ENCODE data around the gene SBF2. TPM values are rescaled to one million over a fixed set of nuclear protein-coding genes. Genes with fewer than 3 reads are reported as not detected.

SBF2 gene
- total RNA-seq, 2 donors from 2014 or later = 15.4 to 20.4 TPM

GRCh38 chr11:9840460-9841004 lies 453.5 kb downstream of the SBF2 start:
- Mint-ChIP-seq H3K9me3 (no peaks in the 10 kb centered on the region), H3K27ac (peak overlapping the region; percentile 66 to 81), H3K36me3 (peaks cover 14% of the 10 kb centered on the region), H3K4me1 (ENCODE audit: low read depth in 2 of 2) (peaks cover 24 to 33% of the 10 kb centered on the region in 2 donors), H3K4me3 (peak overlapping the region; percentile 74), H3K27me3 (no peaks in the 10 kb centered on the region)
- ATAC-seq (peak; percentile 54 to 60), DNase-seq (ENCODE audit: low spot score) (no peak)

DNA sequence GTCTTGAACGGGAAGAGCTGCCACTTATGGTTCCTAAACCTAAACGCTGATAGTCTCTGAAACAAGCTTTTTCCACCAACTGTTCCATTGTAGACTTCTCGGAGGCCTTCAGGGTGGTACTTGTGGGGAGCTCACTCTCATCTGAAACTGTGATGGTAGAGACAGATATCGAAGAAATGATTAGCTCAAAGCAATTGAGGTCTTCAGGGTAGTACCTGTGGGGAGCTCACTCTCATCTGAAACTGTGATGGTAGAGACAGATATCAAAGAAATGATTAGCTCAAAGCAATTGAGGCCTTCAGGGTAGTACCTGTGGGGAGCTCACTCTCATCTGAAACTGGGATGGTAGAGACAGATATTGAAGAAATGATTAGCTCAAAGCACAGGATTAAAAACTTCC lies 454.5 kb downstream of the SBF2 start:
- ATAC-seq (no peak), DNase-seq (ENCODE audit: low spot score) (no peak)
- Mint-ChIP-seq H3K9me3 (no peaks in the 10 kb centered on the region), H3K36me3 (peaks cover 14% of the 10 kb centered on the region), H3K27ac (peak overlapping the region; percentile 51 to 81), H3K27me3 (no peaks in the 10 kb centered on the region), H3K4me3 (peak overlapping the region; percentile 46), H3K4me1 (ENCODE audit: low read depth in 2 of 2) (peaks cover 24 to 33% of the 10 kb centered on the region in 2 donors)

- ATAC-seq (no peak), DNase-seq (ENCODE audit: low spot score) (no peak)
- H3K36me3 Mint-ChIP-seq = peaks cover 14% of the 10 kb centered on the region
- peak overlapping the region; percentile 46 for H3K4me3 Mint-ChIP-seq
- H3K27ac Mint-ChIP-seq = peak overlapping the region; percentile 51 to 81
- peaks cover 24 to 33% of the 10 kb centered on the region in 2 donors for H3K4me1 Mint-ChIP-seq (ENCODE audit: low read depth in 2 of 2)
- H3K9me3 Mint-ChIP-seq = no peaks in the 10 kb centered on the region
- H3K27me3 Mint-ChIP-seq = no peaks in the 10 kb centered on the region
Measured at GRCh38 chr11:9838961-9839360, 455.1 kb downstream of the SBF2 start.

- DNase-seq (ENCODE audit: low spot score) = no peak
- H3K4me3 Mint-ChIP-seq = no peak overlapping the region
- peaks cover 14% of the 10 kb centered on the region for H3K36me3 Mint-ChIP-seq
- no peak for ATAC-seq
- peaks cover 24 to 33% of the 10 kb centered on the region in 2 donors for H3K4me1 Mint-ChIP-seq (ENCODE audit: low read depth in 2 of 2)
- no peaks in the 10 kb centered on the region for H3K27me3 Mint-ChIP-seq
- H3K27ac Mint-ChIP-seq = no peak overlapping the region
- H3K9me3 Mint-ChIP-seq = no peaks in the 10 kb centered on the region
Measured at GRCh38 chr11:9838229-9838628, 455.8 kb downstream of the SBF2 start.

DNA sequence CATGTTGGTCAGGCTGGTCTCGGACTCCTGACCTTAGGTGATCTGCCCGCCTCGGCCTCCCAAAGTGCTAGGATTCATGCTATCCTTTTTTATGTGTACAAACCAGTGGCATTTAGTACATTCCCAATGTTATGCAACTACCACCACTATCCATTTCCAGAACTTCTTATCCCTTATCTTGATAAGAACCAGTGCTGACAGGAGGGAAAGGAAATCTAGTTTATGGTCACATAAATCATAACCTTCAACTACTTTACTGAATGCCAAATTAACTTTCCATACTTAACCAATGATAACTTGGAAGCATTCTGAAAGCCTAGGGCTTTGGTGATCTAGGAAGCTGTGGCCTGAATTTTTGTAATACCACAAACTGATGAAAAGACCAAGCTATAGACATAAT lies 459.7 kb downstream of the SBF2 start:
- DNase-seq (ENCODE audit: low spot score) = no peak
- no peaks in the 10 kb centered on the region for H3K9me3 Mint-ChIP-seq
- H3K4me3 Mint-ChIP-seq = no peak overlapping the region
- no peaks in the 10 kb centered on the region for H3K27me3 Mint-ChIP-seq
- H3K36me3 Mint-ChIP-seq = peaks cover 4% of the 10 kb centered on the region
- no peak for ATAC-seq
- peaks cover 6% of the 10 kb centered on the region in 2 donors for H3K4me1 Mint-ChIP-seq (ENCODE audit: low read depth in 2 of 2)
- no peak overlapping the region for H3K27ac Mint-ChIP-seq

- H3K27ac Mint-ChIP-seq = peak overlapping the region in 1 of 2 donors; percentile 37
- H3K4me1 Mint-ChIP-seq (ENCODE audit: low read depth in 2 of 2) = no peaks in the 10 kb centered on the region
- no peaks in the 10 kb centered on the region for H3K36me3 Mint-ChIP-seq
- H3K9me3 Mint-ChIP-seq = no peaks in the 10 kb centered on the region
- DNase-seq (ENCODE audit: low spot score) (no peak), ATAC-seq (no peak)
- H3K27me3 Mint-ChIP-seq = no peaks in the 10 kb centered on the region
- H3K4me3 Mint-ChIP-seq = no peak overlapping the region
Measured at GRCh38 chr11:9831122-9831521, 462.9 kb downstream of the SBF2 start.

GRCh38 chr11:9827708-9828107 lies 466.3 kb downstream of the SBF2 start:
- no peaks in the 10 kb centered on the region for H3K4me1 Mint-ChIP-seq (ENCODE audit: low read depth in 2 of 2)
- DNase-seq (ENCODE audit: low spot score) (no peak), ATAC-seq (no peak)
- H3K36me3 Mint-ChIP-seq = no peaks in the 10 kb centered on the region
- no peaks in the 10 kb centered on the region for H3K27me3 Mint-ChIP-seq
- no peak overlapping the region for H3K27ac Mint-ChIP-seq
- H3K4me3 Mint-ChIP-seq = no peak overlapping the region
- no peaks in the 10 kb centered on the region for H3K9me3 Mint-ChIP-seq

DNA sequence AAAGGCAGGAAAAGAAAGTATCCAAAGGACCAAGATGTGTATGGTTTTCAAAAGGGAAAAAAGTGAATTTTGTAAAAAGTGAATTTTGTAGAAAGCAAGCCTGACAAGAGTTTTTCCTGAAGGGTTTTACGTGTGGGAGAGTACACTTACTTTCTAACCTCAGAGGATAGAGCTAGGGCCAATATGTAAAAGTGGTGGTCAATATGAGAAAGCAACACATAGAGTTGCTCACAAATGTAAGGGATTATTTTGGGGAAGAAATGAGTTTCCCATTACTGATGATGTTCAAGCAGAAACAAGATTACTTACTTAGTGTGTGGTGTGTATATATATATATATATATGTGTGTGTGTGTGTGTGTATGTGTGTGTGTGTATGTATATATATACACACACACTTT lies 467.6 kb downstream of the SBF2 start:
- H3K4me1 Mint-ChIP-seq (ENCODE audit: low read depth in 2 of 2) = no peaks in the 10 kb centered on the region
- no peak for ATAC-seq
- H3K27me3 Mint-ChIP-seq = no peaks in the 10 kb centered on the region
- DNase-seq (ENCODE audit: low spot score) = no peak
- peak overlapping the region in 1 of 2 donors; percentile 23 for H3K27ac Mint-ChIP-seq
- no peaks in the 10 kb centered on the region for H3K9me3 Mint-ChIP-seq
- H3K36me3 Mint-ChIP-seq = no peaks in the 10 kb centered on the region
- no peak overlapping the region for H3K4me3 Mint-ChIP-seq

DNA sequence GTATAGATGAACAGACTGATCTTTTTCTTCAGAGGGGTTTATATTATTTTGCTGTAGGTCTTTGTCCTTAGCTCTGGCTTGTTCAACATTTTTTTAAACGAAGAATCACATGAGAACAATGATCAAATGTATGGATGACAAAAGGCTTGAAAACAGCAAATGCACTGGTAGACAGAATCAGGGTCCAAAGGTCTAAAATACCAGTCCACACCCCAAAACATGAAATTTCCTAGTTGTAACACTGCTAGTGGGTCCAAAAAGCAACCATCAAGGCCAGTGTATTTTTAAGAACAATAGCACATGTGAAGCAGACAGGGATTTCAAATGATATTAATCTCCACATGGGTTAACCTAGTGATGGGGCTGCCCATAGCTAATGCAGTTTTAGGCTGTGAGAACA lies 468.1 kb downstream of the SBF2 start:
- Mint-ChIP-seq H3K4me3 (no peak overlapping the region), H3K27ac (peak overlapping the region in 1 of 2 donors; percentile 23), H3K9me3 (no peaks in the 10 kb centered on the region), H3K27me3 (no peaks in the 10 kb centered on the region), H3K36me3 (no peaks in the 10 kb centered on the region), H3K4me1 (ENCODE audit: low read depth in 2 of 2) (no peaks in the 10 kb centered on the region)
- DNase-seq (ENCODE audit: low spot score) (no peak), ATAC-seq (no peak)

DNA sequence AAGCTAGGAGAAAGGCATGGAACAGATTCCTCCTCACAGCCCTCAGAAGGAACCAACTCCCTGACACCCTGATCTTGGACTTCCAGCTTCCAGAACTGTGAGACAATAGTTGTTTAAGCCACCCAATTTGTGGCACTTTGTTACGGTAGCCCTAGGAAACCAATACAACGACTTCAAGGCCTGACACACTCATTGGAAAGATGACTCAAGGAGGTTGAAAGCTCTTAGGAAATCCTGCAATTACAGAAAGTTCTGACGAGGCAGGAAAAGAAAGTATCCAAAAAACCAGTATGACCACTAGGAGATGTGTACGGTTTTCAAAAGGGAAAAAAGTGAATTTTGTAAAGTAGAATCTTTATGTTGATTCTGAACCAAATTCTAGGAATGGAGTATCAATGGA lies 468.7 kb downstream of the SBF2 start:
- Mint-ChIP-seq H3K4me1 (ENCODE audit: low read depth in 2 of 2) (no peaks in the 10 kb centered on the region), H3K36me3 (no peaks in the 10 kb centered on the region), H3K9me3 (no peaks in the 10 kb centered on the region), H3K27me3 (no peaks in the 10 kb centered on the region), H3K27ac (no peak overlapping the region), H3K4me3 (no peak overlapping the region)
- ATAC-seq (no peak), DNase-seq (ENCODE audit: low spot score) (no peak)

GRCh38 chr11:9823887-9824385 lies 470.1 kb downstream of the SBF2 start:
- ATAC-seq (no peak), DNase-seq (ENCODE audit: low spot score) (no peak)
- Mint-ChIP-seq H3K4me3 (no peak overlapping the region), H3K27ac (no peak overlapping the region), H3K36me3 (no peaks in the 10 kb centered on the region), H3K9me3 (no peaks in the 10 kb centered on the region), H3K4me1 (ENCODE audit: low read depth in 2 of 2) (no peaks in the 10 kb centered on the region), H3K27me3 (no peaks in the 10 kb centered on the region)

DNA sequence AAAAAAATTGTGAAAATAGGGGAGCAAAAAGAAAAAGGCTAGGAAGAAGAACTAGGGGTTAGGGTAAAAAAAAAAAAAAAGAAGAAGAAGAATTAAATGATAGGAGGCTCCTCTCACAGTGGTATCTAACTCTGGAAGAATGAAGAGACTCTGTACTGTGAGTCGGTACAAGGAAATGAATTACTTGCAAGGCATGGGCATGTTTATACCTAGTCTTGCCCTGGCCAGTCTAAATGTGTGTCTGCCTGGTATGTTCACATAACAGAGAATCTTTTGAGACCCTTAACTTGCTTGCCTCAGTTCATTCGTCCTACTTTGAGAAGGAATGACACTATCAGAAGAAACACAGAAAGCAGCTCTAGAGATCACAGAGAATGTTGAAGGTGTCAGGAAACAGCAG lies 470.6 kb downstream of the SBF2 start:
- Mint-ChIP-seq H3K4me3 (no peak overlapping the region), H3K27ac (no peak overlapping the region), H3K36me3 (no peaks in the 10 kb centered on the region), H3K4me1 (ENCODE audit: low read depth in 2 of 2) (no peaks in the 10 kb centered on the region), H3K27me3 (no peaks in the 10 kb centered on the region), H3K9me3 (no peaks in the 10 kb centered on the region)
- ATAC-seq (no peak), DNase-seq (ENCODE audit: low spot score) (no peak)

DNA sequence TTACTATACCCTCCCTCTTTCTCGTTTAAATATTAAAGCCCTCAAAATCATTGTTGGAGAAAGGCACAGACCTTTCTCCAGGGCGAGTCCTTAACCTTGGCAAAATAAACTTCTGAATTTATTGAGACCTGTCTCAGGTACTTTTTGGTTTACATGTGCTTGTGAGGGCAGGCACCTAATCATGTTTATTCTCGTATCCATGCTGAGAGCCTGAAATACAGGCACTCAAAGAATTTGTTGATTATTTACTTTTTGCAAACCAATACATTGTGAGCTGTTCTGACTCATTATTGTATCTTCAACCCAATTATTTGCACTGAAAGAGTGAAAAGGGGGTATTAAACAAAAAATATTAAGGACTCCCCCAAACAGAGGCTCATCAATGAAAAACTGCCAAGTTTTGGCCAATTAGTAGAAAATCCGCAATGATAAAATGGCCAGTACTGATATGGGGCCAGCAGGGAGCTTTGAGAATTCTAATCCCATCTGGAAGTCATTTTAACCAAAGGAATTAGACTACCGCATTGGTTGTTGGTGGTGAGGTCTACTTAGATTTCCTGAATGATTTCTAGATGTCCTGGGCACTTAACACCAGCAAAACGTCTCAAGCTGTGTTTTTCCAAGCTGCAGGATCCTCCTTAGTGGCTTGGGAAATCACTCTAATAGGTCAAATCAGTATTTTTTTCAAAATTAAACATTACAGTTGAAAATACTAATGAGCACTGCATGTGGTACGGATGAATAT lies 472.8 kb downstream of the SBF2 start:
- no peaks in the 10 kb centered on the region for H3K4me1 Mint-ChIP-seq (ENCODE audit: low read depth in 2 of 2)
- no peak overlapping the region for H3K4me3 Mint-ChIP-seq
- no peaks in the 10 kb centered on the region for H3K27me3 Mint-ChIP-seq
- no peaks in the 10 kb centered on the region for H3K36me3 Mint-ChIP-seq
- ATAC-seq = no peak
- no peak overlapping the region for H3K27ac Mint-ChIP-seq
- DNase-seq (ENCODE audit: low spot score) = no peak
- H3K9me3 Mint-ChIP-seq = no peaks in the 10 kb centered on the region

- DNase-seq (ENCODE audit: low spot score) = no peak
- Mint-ChIP-seq H3K36me3 (no peaks in the 10 kb centered on the region), H3K27ac (no peak overlapping the region), H3K4me3 (no peak overlapping the region), H3K9me3 (no peaks in the 10 kb centered on the region), H3K27me3 (no peaks in the 10 kb centered on the region), H3K4me1 (ENCODE audit: low read depth in 2 of 2) (no peaks in the 10 kb centered on the region)
- ATAC-seq = no peak
Measured at GRCh38 chr11:9820260-9820659, 473.8 kb downstream of the SBF2 start.

All from natural killer cell treated with Interleukin-12 subunit alpha and Interleukin-12 subunit beta and Interleukin-15 and Interleukin-18, amount 100 ng/mL, for 72 hours (primary cell).